Endothelial cell (in vitro differentiated cells): ENCODE results near the gene PROCR. TPM values are rescaled to one million over a fixed set of nuclear protein-coding genes. Genes with fewer than 3 reads are reported as not detected.

ENCODE experiments used
- DNase-seq: peaks from one replicate; pipeline ENCODE4 v3.0.0; 2021; ENCODE audit warnings: low spot score
- H3K27ac Mint-ChIP-seq: one replicate; pipeline ENCODE4 v1.8.0; 2021; ENCODE audit warnings: mixed read lengths, inconsistent platforms; ENCODE audit not compliant: unreplicated experiment
- H3K27me3 Mint-ChIP-seq: one replicate; pipeline ENCODE4 v1.8.0; 2021; ENCODE audit warnings: mild to moderate bottlenecking, moderate library complexity, mixed read lengths, inconsistent platforms; ENCODE audit not compliant: unreplicated experiment
- H3K36me3 Mint-ChIP-seq: one replicate; pipeline ENCODE4 v1.8.0; 2021; ENCODE audit warnings: mild to moderate bottlenecking, low read depth, mixed read lengths, inconsistent platforms; ENCODE audit not compliant: unreplicated experiment
- H3K4me1 Mint-ChIP-seq: one replicate; pipeline ENCODE4 v1.8.0; 2021; ENCODE audit warnings: mild to moderate bottlenecking, mixed read lengths, inconsistent platforms; ENCODE audit not compliant: unreplicated experiment
- H3K4me3 Mint-ChIP-seq: one replicate; pipeline ENCODE4 v1.8.0; 2021; ENCODE audit warnings: mild to moderate bottlenecking, mixed read lengths, inconsistent platforms; ENCODE audit not compliant: unreplicated experiment
- H3K9me3 Mint-ChIP-seq: one replicate; pipeline ENCODE4 v1.8.0; 2021; ENCODE audit warnings: mixed read lengths, inconsistent platforms; ENCODE audit not compliant: unreplicated experiment
- CTCF ChIP-seq: fragments of 200-600 bp; sonication (generic); IDR thresholded peaks from one replicate; pipeline ENCODE4 v1.5.0; 2021; ENCODE audit warnings: antibody characterized with exemption; ENCODE audit not compliant: unreplicated experiment
- long read RNA-seq: library from polyadenylated mRNA; unstranded; transcript quantifications from one replicate; pipeline ENCODE4 v2.0.0, GENCODE V29; 2020; ENCODE audit not compliant: unreplicated experiment
- total RNA-seq: library from RNA; stranded (reverse); fragmentation: NEBNext Ultra II Directional; extraction: Animal tissue kit (Norgen Biotek cat#: 25700); gene quantifications from one replicate; pipeline ENCODE4 v1.2.1, GENCODE V29; 2021; ENCODE audit not compliant: unreplicated experiment

PROCR gene
- 254 TPM for total RNA-seq
- long read RNA-seq, transcript PROCR-201 (4 exons, 1,348 nt) = major isoform, 336 of 343 reads
- long read RNA-seq, partial matches to known transcripts = 3 of 343 reads
- long read RNA-seq, other reads (novel, unspliced or antisense) = 4 of 343 reads

GRCh38 chr20:35171753-35172433, at the start of gene PROCR:
PROCR (plus strand) TSS chr20:35172072; CDS start chr20:35172155, 83 bp downstream.
- Mint-ChIP-seq H3K36me3 (peaks cover 29% of the 10 kb centered on the region), H3K27ac (peak within 1 kb of the TSS; percentile 94), H3K9me3 (no peaks in the 10 kb centered on the region), H3K4me3 (peak within 1 kb of the TSS; percentile 99), H3K27me3 (peaks cover 6% of the 10 kb centered on the region), H3K4me1 (peaks cover 51% of the 10 kb centered on the region)
- no peak for TF ChIP-seq CTCF
- peak; percentile 73 for DNase-seq

- H3K27me3 Mint-ChIP-seq = no peaks in the 10 kb centered on the region
- no peak overlapping the region for H3K4me3 Mint-ChIP-seq
- H3K4me1 Mint-ChIP-seq = peaks cover 39% of the 10 kb centered on the region
- no peak for DNase-seq
- TF ChIP-seq CTCF = no peak
- H3K9me3 Mint-ChIP-seq = no peaks in the 10 kb centered on the region
- peaks cover 55% of the 10 kb centered on the region for H3K36me3 Mint-ChIP-seq
- peak overlapping the region; percentile 87 for H3K27ac Mint-ChIP-seq
These were observed 49.0 kb upstream of the PROCR start for GRCh38 chr20:35122756-35123405.

- no peaks in the 10 kb centered on the region for H3K27me3 Mint-ChIP-seq
- DNase-seq = no peak
- no peaks in the 10 kb centered on the region for H3K9me3 Mint-ChIP-seq
- H3K27ac Mint-ChIP-seq = no peak overlapping the region
- peaks cover 34% of the 10 kb centered on the region for H3K4me1 Mint-ChIP-seq
- no peak overlapping the region for H3K4me3 Mint-ChIP-seq
- TF ChIP-seq CTCF = no peak
- H3K36me3 Mint-ChIP-seq = peaks cover 35% of the 10 kb centered on the region
These were observed 46.1 kb upstream of the PROCR start for GRCh38 chr20:35125753-35126152.

GRCh38 chr20:35129647-35130069, 42.2 kb upstream of the PROCR start:
- Mint-ChIP-seq H3K4me3 (no peak overlapping the region), H3K4me1 (peaks cover 5% of the 10 kb centered on the region), H3K36me3 (peaks cover 46% of the 10 kb centered on the region), H3K27ac (no peak overlapping the region), H3K9me3 (no peaks in the 10 kb centered on the region), H3K27me3 (no peaks in the 10 kb centered on the region)
- DNase-seq = no peak
- no peak for TF ChIP-seq CTCF

GRCh38 chr20:35131934-35132333, 39.9 kb upstream of the PROCR start:
- H3K27ac Mint-ChIP-seq = no peak overlapping the region
- no peaks in the 10 kb centered on the region for H3K27me3 Mint-ChIP-seq
- no peaks in the 10 kb centered on the region for H3K4me1 Mint-ChIP-seq

More at GRCh38 chr20:35131934-35132333, 39.9 kb upstream of the PROCR start:
- no peaks in the 10 kb centered on the region for H3K9me3 Mint-ChIP-seq
- no peak for TF ChIP-seq CTCF
- peaks cover 40% of the 10 kb centered on the region for H3K36me3 Mint-ChIP-seq
- H3K4me3 Mint-ChIP-seq = no peak overlapping the region
- no peak for DNase-seq
